GM12872 (cell line): ENCODE results near the gene ZNF282.

Source experiments
- CTCF ChIP-seq: IDR thresholded peaks from 3 replicates; pipeline ENCODE4 v1.5.1; 2011; ENCODE audit warnings: low read depth, mild to moderate bottlenecking, low read length, moderate library complexity; ENCODE audit not compliant: insufficient read depth

The ZNF282 gene

GRCh38 chr7:149156898-149157297 is 38.4 kb upstream of the ZNF282 start:
- no peak for TF ChIP-seq CTCF

GRCh38 chr7:149161241-149161848 is 34.0 kb upstream of the ZNF282 start:
- TF ChIP-seq CTCF, result no peak

GRCh38 chr7:149166142-149166541 is 29.2 kb upstream of the ZNF282 start:
- no peak for TF ChIP-seq CTCF

- TF ChIP-seq CTCF, result no peak
Measured at GRCh38 chr7:149166630-149167352, 28.6 kb upstream of the ZNF282 start.

- no peak for TF ChIP-seq CTCF
Measured at GRCh38 chr7:149171892-149172533, 23.3 kb upstream of the ZNF282 start.

GRCh38 chr7:149172534-149172920 is 22.8 kb upstream of the ZNF282 start:
- TF ChIP-seq CTCF, result no peak

- TF ChIP-seq CTCF, result no peak
Measured at GRCh38 chr7:149175150-149175549, 20.2 kb upstream of the ZNF282 start.
